HG03039 (cell line): ENCODE results near the gene FOXQ1.
"Not testable (repeated sequence)": the region's sequence is repeated elsewhere in the genome, so short reads cannot be mapped to it uniquely, and the experiment has no call there.

Experiments
- ATAC-seq: cut with Tn5 transposase; IDR thresholded peaks from one replicate; pipeline ENCODE4 v1.9.1; 2021; ENCODE audit warnings: mild to moderate bottlenecking, moderate library complexity; ENCODE audit not compliant: unreplicated experiment

Gene FOXQ1

DNA sequence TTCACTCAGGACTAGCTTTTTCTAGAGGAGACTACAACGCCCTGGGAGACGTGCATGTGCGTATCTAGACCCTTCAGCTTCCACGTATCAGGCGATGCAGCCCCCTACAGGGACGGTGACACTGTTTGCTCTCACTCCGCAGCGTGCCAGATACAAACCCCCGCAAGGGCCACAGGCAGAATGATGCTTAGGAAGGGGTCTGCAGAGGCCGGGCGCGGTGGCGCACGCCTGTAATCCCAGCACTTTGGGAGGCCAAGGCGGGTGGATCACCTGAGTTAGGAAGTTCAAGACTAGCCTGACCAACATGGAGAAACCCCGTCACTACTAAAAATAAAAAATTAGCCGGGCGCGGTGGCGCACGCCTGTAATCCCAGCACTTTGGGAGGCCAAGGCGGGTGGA is 6.7 kb downstream of the FOXQ1 start:
- not testable (repeated sequence) for ATAC-seq

DNA sequence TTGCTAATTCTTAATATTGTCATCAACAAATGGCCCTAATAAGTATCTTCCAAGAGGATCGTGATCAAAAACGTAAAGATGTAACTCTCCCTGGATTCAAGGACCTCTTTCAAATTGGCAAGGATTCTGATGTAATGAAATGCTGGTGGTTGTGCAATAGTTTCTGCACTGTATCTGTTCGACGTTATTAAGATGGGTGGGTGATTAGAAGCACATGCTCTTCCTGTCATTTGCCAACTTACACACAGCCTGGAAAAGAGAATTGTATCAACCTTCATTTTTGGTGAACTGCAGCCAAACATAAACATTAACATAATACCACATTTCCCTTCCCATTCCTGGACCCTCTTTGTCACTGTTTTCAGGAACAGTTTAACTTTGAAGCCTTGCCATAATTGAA is 9.8 kb downstream of the FOXQ1 start:
- ATAC-seq: no peak

DNA sequence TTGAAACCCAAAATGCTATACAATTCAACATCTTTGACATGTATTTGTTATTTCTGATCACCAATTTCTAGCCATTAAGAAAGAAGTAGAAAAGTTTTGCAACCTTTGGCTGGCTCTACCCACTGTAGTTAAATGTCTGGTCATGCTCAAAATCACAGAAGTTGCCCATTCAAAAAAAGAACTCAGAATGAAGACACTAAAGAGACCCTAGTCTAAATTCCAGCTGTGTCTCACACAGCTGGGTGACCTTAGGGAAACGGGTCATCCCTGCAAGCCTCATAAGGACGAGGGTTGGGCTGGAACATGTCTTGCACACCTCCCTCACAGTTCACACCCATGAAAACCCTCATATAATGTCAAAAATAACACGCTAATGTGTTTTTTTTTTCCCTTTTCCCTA is 10.3 kb downstream of the FOXQ1 start:
- no peak for ATAC-seq

DNA sequence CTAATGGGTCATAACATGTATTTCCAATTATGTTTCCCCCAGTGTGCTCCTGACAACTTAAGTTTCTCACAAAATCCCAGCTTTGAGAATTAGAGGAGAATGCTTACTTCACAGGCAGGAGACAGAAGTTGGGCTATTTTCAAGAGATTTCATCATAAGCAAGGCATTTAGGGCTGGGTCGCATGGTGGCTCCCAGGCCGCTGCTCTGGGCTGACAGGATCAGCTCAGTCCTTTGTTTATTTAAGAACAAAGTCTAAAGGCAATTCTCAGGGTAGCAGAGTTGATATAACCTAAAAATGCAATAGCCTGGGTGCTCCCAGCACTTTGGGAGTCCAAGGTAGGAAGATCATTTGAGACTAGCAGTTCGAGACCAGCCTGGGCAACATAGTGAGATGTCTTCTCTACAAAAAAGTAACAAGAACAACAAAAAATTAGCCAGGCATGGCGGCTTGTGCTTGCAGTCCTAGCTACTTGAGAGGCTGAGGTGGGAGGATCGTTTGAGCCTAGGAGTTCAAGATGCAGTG is 10.9 kb downstream of the FOXQ1 start:
- ATAC-seq: no peak

DNA sequence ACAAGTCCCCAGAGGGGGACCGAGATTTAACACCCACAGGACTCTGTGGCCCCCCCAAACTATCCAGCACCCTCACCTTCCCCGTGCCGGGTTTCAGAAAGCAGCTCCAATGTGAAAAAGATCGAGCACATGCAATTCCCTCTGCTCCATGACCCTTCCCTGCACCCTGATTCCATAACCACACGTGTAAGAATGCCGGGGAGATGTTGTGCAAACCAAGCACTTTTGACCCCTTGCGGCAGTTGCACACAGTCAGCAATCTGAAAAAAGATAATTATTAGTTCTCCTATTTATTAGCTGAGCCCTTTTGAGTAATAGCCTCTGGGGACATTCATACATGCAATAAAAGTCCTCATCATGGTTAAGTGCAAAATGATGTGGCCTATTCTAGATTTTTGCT is 13.0 kb downstream of the FOXQ1 start:
- no peak for ATAC-seq

DNA sequence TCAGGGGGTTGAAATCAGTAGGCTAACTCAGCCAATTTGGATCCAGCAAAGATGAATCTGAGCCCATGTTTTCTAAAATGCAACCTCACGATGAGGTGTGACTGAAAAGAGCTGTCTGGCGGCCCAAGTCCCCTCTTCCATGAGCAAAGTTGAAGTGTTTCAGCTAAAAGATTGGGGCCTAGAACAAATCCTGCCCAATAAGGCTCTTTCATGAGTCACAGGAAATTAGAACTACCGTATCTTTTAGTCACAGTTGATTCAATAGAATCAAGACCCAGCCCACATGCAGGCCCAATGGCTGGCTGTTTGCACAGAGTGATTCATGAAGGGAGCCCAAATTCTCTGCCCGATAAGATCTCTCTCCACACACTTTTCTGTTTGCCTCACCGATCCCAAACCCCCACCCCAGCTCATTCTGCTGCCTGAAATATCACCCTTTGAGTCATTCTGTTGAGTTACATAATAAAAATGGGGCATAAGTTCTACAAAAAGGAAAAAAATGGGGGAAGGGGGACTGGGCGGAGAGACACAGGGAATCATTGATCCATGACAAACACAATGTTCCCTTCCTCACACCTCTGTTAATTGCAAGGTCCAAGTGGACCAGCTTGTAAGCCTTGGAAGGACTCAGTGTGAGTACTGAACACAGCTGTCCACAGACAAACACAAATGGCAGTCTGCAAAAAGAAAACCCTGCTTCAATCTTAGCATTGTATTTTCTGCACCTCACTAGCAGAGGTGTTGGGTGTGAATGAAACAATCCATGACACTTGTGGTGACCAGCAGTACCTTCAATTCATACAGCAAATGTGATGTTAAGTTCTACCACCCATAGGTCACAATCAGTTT is 13.8 kb downstream of the FOXQ1 start:
- no peak for ATAC-seq

DNA sequence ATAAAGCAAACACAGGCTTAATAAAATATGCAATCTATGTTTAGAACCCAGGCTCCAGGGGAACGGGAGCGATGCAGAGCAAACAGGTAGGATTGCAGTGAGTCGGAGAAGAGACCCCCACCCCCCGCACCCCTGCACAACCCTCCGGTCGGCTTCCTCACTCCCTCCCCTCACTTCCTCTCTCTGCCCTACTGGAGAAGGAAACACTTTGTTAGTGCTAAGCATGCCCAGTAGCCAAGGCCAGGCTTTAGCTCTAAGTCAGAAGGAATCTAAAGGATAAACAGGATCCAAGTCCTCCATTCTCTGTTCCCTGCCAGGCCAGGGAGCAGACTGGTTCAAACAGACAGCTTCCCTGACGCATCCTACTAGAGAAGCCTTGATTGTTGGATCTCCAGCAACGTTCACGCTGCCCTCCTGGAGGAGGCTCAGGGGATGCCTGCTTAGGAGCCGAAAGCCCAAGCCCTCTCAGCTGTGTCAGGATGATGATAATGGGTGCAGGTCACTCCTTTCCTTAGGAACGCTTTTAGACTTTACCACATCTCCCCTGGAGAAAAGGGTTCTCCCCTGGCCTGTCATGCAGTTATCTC is 14.7 kb downstream of the FOXQ1 start:
- ATAC-seq: no peak

DNA sequence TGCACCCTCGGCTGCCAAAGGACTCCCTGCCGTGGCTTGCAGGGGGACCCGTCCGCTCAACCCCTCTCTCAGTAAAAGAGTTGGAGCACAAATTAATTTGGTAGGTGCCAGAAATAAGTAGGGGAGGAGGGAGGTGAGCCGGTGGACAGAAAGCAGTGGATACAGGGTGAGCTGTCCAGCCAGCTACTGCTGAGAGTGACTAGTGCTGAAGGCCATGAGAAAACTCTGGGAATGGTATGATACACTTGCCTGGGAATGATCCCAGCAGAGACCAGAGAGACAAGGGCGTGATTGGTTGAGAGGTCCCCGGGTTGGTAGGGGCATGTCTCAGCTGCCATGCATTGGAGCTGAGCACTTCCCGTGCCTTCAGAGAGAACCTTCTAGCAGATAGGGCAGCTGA is 15.7 kb downstream of the FOXQ1 start:
- ATAC-seq: no peak

DNA sequence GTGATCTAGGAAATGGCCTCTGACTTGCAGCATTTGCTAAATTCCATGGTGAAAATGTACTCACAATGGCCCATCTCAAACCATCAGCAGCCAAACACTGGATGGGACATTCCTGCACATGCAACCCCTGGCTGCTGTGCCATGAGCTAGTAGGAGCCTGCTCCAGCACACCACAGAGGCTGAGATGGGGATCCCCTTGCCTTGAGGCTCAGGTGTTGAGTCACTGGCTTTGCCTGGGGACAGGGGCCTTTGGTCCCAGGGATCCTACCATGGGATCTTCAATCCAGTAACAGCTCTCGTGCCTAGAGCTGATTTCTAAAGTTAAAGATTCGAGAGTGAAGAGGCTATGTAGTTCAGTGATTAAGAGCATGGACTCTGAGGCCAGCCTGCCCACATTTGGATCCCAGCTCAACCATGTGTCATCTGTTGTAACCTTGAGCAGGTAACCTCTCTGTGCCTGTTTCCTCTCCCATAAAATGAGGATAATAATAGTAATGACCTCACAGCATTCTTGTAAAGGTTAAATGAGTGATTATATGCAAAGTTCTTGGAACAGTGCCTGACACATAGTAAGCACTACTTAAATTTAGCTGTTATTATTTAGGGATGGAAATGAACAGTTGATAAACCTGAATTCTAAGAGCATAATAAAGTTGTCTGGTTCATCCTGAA is 16.4 kb downstream of the FOXQ1 start:
- ATAC-seq: no peak

DNA sequence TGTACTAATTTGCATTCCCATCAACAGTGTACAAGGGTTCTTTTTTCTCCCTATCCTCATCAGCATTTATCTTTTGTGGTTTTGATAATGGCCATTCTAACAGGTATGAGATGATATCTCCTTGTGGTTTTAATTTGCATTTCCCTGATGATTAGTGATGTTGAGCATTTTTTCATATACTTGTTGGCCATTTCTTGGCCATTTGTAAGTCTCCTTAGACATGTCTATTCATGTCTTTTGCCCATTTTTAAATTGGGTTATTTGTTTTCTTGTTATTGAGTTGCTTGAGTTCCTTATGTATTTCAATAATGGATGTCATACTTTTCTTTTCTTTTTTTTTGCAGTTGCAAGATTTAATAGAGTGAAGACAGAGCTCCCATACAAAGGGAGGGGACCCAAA is 17.8 kb downstream of the FOXQ1 start:
- ATAC-seq: no peak

DNA sequence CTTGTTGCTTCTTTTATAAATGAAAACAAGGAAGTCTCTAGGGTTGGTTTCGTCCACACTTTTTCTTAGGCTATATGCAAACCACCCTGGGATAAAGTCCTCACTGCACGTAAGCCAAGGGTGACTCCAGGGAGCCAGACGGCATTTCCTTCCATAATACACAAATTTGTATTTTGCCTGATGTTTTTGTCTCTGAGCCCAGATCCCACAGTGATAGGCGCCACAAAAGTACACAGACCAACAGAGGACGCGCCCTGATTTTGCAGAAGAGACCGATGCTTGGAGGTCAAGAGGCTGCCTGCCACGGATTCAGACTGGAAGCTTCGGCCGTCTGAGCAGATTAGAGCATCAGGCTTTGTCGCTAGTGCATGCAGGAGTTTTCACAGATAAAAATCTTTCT is 22.8 kb downstream of the FOXQ1 start:
- ATAC-seq: no peak

DNA sequence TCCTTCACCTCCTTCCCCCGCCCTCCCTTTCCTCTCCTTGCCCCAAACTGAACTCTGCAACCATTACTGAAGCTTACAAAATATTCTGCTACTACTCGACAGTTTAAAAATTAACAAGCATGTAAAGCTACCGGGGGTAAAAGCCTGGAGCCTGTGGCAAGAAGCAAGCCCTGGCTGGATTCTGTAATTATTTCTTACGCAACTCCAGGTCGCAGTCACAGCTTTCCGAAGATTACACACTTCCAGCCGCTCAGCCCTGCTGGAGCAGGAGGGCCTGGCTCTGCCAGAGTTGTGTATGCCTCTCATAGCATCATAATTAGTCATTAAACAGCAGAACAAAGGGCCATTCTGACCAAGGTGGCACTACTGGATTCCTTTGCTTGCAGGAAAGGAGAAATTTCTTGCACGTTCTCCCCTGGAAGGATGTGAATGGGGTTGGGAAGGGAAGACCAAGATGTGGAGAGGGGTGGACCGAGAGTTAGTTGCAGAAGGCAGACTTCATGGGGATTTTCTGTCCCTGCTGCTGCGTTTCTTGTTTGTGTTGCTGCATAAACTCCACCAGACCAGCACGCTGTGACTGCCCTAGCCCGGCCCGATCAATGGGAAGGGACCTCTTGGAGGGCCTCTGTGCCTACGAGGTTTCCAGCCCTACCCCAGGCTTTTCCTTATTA is 23.6 kb downstream of the FOXQ1 start:
- ATAC-seq: no peak

DNA sequence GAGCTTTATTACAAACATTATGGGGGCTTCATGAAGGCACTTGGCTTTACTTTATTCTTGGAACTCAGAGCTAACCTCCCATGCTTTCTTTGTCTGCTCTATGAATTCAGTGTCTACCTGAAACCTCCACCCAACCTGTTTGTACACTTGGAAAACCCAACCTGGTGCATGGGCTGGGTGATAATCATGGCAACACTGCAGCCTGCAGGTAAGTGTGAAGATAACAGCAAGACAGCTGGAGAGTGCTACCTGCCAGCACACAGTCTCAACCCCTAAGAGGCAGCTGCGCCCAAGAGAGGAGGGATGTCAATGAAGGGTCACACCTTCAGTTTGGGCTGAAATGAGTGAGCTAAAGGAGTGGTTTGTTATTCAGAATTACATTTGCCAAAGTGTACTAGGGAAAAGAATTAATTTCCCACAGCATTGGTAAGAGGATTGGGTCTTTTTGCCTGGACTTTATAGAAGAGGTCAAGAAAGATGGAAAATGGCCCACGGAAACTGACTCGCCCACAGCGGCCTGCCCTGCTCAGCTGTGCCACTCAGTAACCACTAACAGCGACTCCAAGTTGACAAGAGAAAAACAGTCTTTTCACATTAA is 24.4 kb downstream of the FOXQ1 start:
- no peak for ATAC-seq

DNA sequence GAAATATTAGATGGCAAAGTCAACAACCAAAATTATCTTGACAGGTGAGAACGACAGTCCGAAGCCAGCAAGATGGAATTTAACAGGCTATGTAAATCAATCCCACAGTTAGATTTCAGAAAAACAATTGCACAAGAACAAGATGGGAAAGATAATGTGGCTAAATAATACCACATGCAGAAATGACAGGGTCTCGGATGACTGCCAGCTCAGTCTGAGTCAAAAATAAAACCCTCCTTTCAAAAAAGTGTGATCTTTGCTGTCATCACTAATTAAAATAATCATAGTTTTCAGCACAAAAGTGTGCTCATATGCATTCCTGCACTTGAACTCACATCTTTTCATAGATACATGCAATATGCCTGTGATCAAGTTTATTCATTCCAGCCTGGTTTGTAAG is 25.9 kb downstream of the FOXQ1 start:
- ATAC-seq: no peak

DNA sequence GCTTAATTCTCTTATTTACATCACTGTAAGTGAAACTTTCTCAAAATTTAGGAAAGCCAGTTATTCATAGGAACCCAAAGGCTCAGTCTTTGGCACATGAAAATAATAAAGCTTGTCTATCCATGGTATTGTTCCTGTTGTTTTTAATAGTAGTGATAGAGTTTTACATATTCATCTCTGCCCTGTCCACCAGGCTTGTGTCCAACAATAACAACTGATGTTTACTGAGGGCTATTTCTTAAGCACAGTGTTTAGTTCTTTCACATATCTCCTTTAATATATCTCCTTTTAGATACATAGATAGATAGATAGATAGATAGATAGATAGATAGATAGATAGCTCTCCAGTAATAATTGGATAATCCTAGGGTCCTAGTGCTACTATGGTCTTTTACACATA is 34.2 kb downstream of the FOXQ1 start:
- ATAC-seq: no peak

DNA sequence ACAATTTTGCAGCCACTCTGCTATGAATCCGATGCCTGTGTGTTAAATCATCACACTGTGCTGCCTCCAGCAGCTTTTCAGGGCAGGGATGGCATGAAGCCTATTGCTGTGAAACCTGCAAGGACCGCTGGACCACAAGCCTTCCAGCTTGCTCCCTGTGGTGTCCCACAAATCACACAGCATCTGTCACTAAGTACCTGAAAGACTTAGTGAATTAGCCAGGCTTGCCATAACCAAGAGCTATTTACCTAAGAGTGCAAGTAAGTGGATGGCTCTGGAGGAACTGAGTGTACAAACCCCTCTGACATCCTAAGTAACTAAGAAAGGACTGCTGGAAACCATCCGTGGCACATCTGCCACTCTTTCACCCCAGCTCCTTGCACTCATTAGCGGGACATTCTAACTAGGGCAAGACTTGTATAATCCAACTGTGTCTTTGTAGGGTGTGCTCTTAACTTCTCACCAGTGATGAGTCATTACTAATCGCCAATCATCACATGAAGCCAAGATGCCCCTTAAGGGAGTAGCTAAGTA is 34.7 kb downstream of the FOXQ1 start:
- no peak for ATAC-seq

DNA sequence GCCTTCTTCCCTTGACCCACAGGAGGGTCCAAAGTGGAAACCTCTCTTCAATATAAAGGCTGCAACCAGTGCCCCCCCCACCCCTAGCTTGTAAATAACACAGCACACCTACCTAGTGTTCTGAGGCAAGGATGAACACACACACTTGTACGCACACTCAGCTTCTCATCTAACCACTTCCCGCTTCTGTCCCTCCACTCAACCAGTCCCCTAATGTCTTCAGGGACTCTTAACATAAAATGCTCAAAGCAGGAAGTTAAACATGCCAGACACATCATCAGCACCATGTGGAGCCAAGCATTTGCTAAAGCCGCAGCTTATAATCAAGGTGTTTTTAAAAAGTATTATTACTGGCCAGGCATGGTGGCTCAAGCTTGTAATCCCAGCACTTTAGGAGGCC is 35.3 kb downstream of the FOXQ1 start:
- no peak for ATAC-seq

DNA sequence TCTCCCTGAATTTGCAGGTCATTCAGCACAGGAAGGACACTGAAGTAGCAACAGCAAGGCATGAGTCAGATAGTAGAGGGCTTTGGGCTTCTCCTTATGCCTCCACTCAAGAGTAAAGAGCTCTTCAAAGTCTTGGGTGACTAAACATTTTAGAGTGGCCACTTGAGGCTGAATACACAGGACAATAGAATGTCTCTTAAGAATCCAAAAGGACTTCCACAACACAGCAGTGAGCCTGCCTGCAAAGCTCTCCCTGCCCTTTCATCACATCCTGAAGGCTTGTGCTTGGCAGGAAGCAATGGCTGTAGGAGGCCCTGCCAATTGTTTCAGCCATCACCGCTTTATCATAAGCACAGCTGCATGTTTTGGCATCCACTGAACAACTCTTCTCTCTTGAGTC is 36.8 kb downstream of the FOXQ1 start:
- ATAC-seq: no peak

DNA sequence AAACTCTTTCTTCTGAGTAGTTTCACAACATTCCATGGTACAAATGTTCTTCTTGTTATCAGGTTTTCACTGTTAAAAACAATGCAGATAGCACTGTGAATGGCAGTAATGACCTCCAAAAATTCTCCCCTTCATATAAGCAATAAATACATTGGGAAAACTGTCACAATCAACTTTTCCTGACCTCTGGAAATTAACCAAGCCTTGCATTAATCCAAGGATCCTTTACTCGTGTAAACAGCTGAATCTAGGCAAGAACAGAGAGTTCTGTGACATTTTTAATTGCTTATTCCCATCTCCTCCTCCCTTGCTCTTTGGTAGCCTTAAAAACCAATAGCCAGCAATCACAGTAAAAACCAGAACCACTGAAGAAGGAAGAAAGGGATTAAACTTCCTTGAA is 37.8 kb downstream of the FOXQ1 start:
- no peak for ATAC-seq

DNA sequence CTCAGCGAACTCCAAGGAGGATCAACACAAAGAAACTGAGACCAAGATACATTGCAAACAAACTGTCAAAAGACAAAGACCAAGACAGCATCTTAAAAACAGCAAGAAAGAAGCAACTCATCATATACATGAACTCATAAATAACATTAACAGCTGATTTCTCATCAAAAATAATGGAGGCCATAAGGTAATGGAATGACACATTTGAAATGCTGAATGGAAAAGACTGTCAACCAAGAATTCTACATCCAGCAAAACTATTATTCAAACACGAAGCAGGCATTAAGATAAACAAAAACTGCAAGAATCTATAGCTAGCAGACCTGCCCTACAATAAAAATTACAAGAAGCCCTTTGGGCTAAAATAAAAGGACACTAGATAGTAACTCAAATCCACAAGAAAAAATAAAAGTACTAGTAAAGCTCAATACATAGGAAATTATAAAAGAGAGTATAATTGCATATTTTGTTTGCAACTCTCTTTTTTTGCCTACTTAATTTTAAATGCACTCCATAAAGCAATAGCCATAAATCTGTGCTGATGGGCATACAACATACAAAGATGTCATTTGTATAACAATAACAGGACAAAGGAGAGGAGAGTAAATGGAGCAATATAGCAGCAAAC is 39.6 kb downstream of the FOXQ1 start:
- no peak for ATAC-seq
